IMR-90 (cell line): ENCODE data around the gene NTRK3. TPM values are rescaled to one million over a fixed set of nuclear protein-coding genes. Genes with fewer than 3 reads are reported as not detected.

Source experiments
- ATAC-seq: fragments of 200-7000 bp; cut with Tn5 transposase; 2 replicates; pipeline ENCODE4 v1.9.1; 2020; ENCODE audit warnings: low read depth, mild to moderate bottlenecking, moderate library complexity
- BruUV-seq: library from RNA; stranded (reverse); fragments of 400-500 nt; replicated peaks from 2 replicates; lab custom pipeline; 2021; lab: Mats Ljungman, UMichigan
- CTCF ChIA-PET: fragments of 300-600 bp; formaldehyde crosslinking; extraction: SDS; loops from one replicate; lab custom pipeline; 2021; ENCODE audit warnings: antibody characterized with exemption; lab: Yijun Ruan, JAX
- POLR2A ChIA-PET: fragments of 300-600 bp; sonication (Branson Sonifier 250); formaldehyde crosslinking; loops from one replicate; lab custom pipeline; 2022; ENCODE audit warnings: antibody characterized with exemption; ENCODE audit not compliant: unreplicated experiment; lab: Charles Lee
- DNase-seq: peaks from one replicate; pipeline ENCODE4 v3.0.0; 2013
- H2AFZ ChIP-seq: replicated peaks from 2 replicates; pipeline ENCODE3; 2013; ENCODE audit warnings: low read length, mild to moderate bottlenecking; ENCODE audit not compliant: poor library complexity
- H2AK5ac ChIP-seq: 2 replicates; pipeline ENCODE4 v1.6.1; 2013; ENCODE audit warnings: low read depth, low read length, inconsistent platforms
- H2AK9ac ChIP-seq: replicated peaks from 2 replicates; pipeline ENCODE3; 2013; ENCODE audit warnings: mild to moderate bottlenecking, low read depth, low read length, moderate library complexity; ENCODE audit not compliant: poor library complexity
- H2BK120ac ChIP-seq: 2 replicates; pipeline ENCODE4 v1.6.1; 2013; ENCODE audit warnings: low read depth, low read length, inconsistent platforms
- H2BK15ac ChIP-seq: 3 replicates; pipeline ENCODE4 v1.6.1; 2013; ENCODE audit warnings: low read depth, low read length, inconsistent platforms
- H2BK20ac ChIP-seq: 2 replicates; pipeline ENCODE4 v1.6.1; 2013; ENCODE audit warnings: low read depth, mild to moderate bottlenecking, inconsistent platforms, low read length, moderate library complexity
- H2BK5ac ChIP-seq: 2 replicates; pipeline ENCODE4 v1.6.1; 2013; ENCODE audit warnings: mild to moderate bottlenecking, low read depth, low read length, inconsistent platforms; ENCODE audit not compliant: poor library complexity, severe bottlenecking
- H3K14ac ChIP-seq: replicated peaks from 2 replicates; pipeline ENCODE4 v1.6.1; 2013; ENCODE audit warnings: low read depth, low read length, inconsistent platforms
- H3K18ac ChIP-seq: 2 replicates; pipeline ENCODE4 v1.6.1; 2013; ENCODE audit warnings: low read depth, low read length, control low read depth
- H3K23ac ChIP-seq: 2 replicates; pipeline ENCODE4 v1.6.1; 2013; ENCODE audit warnings: low read depth, low read length, inconsistent platforms
- H3K27ac ChIP-seq: 2 replicates; pipeline ENCODE4 v1.5.1; 2013; ENCODE audit warnings: mild to moderate bottlenecking, control low read depth, low read length; ENCODE audit not compliant: insufficient read depth
- H3K27me3 ChIP-seq: 2 replicates; pipeline ENCODE4 v1.6.1; 2013; ENCODE audit warnings: low read length; ENCODE audit not compliant: control insufficient read depth, insufficient read depth
- H3K36me3 ChIP-seq: 2 replicates; pipeline ENCODE4 v1.6.1; 2013; ENCODE audit warnings: low read length, mixed read lengths; ENCODE audit not compliant: control insufficient read depth, insufficient read depth
- H3K4ac ChIP-seq: 2 replicates; pipeline ENCODE4 v1.6.1; 2013; ENCODE audit warnings: low read depth, low read length, inconsistent platforms
- H3K4me1 ChIP-seq: 2 replicates; pipeline ENCODE4 v1.6.1; 2013; ENCODE audit warnings: low read length, mixed read lengths; ENCODE audit not compliant: control insufficient read depth, insufficient read depth
- H3K4me2 ChIP-seq: 2 replicates; pipeline ENCODE4 v1.6.1; 2013; ENCODE audit warnings: low read depth, mild to moderate bottlenecking, control low read depth, low read length, moderate library complexity
- H3K4me3 ChIP-seq: 2 replicates; pipeline ENCODE4 v1.5.1; 2013; ENCODE audit warnings: low read depth, mild to moderate bottlenecking, control low read depth, low read length, moderate library complexity; ENCODE audit not compliant: insufficient read depth
- H3K56ac ChIP-seq: 2 replicates; pipeline ENCODE4 v1.6.1; 2013; ENCODE audit warnings: low read length, inconsistent platforms; ENCODE audit not compliant: insufficient read depth; ENCODE audit errors: extremely low read depth
- H3K79me1 ChIP-seq, 2 experiments: 2 replicates each; pipeline ENCODE4 v1.6.1; 2013; ENCODE audit warnings: low read length in 2 of 2, inconsistent platforms in 1 of 2, low read depth in 1 of 2
- H3K9ac ChIP-seq: 2 replicates; pipeline ENCODE4 v1.6.1; 2013; ENCODE audit warnings: low read depth, low read length, control low read depth
- H3K9me1 ChIP-seq: 2 replicates; pipeline ENCODE4 v1.6.1; 2013; ENCODE audit warnings: low read length, inconsistent platforms; ENCODE audit not compliant: insufficient read depth
- H3K9me3 ChIP-seq: 2 replicates; pipeline ENCODE4 v1.6.1; 2013; ENCODE audit warnings: low read length; ENCODE audit not compliant: control insufficient read depth, insufficient read depth
- H4K20me1 ChIP-seq: 2 replicates; pipeline ENCODE4 v1.6.1; 2013; ENCODE audit warnings: low read length, inconsistent platforms; ENCODE audit not compliant: insufficient read depth
- H4K5ac ChIP-seq: 2 replicates; pipeline ENCODE4 v1.6.1; 2013; ENCODE audit warnings: mild to moderate bottlenecking, low read depth, low read length, control low read depth
- H4K8ac ChIP-seq, 2 experiments: 2 replicates each; pipeline ENCODE4 v1.6.1; 2013; ENCODE audit warnings: low read depth in 2 of 2, low read length in 2 of 2, control low read depth in 1 of 2, inconsistent platforms in 1 of 2
- H4K91ac ChIP-seq: 2 replicates; pipeline ENCODE4 v1.6.1; 2013; ENCODE audit warnings: low read depth, low read length, inconsistent platforms; ENCODE audit not compliant: insufficient read depth
- BHLHE40 ChIP-seq: fragments of 150-350 bp; IDR thresholded peaks from 2 replicates; pipeline ENCODE4 v1.6.1; 2016; ENCODE audit warnings: mild to moderate bottlenecking, low read depth, low read length
- CEBPB ChIP-seq: IDR thresholded peaks from 2 replicates; pipeline ENCODE4 v1.6.1; 2012; ENCODE audit warnings: low read depth, low read length, improper control_type of control experiment
- CHD1 ChIP-seq: IDR thresholded peaks from 2 replicates; pipeline ENCODE4 v1.6.1; 2012; ENCODE audit warnings: low read depth, low read length, improper control_type of control experiment
- CTCF ChIP-seq: conservative IDR thresholded peaks from 2 replicates; pipeline ENCODE4 v1.5.1; 2012; ENCODE audit warnings: mild to moderate bottlenecking, low read depth, low read length, improper control_type of control experiment
- ELK1 ChIP-seq: fragments of 150-350 bp; IDR thresholded peaks from 2 replicates; pipeline ENCODE4 v1.6.1; 2016; ENCODE audit warnings: low read depth, mild to moderate bottlenecking, low read length, moderate library complexity, borderline replicate concordance
- FOS ChIP-seq: fragments of 150-350 bp; IDR thresholded peaks from 2 replicates; pipeline ENCODE4 v1.6.1; 2016; ENCODE audit warnings: low read depth, low read length
- MAFK ChIP-seq: IDR thresholded peaks from 2 replicates; pipeline ENCODE4 v1.6.1; 2012; ENCODE audit warnings: low read depth, low read length, improper control_type of control experiment
- MAZ ChIP-seq: IDR thresholded peaks from 2 replicates; pipeline ENCODE4 v1.6.1; 2012; ENCODE audit warnings: low read depth, mild to moderate bottlenecking, low read length, improper control_type of control experiment, moderate library complexity, borderline replicate concordance
- MXI1 ChIP-seq: IDR thresholded peaks from 2 replicates; pipeline ENCODE4 v1.6.1; 2012; ENCODE audit warnings: low read depth, mild to moderate bottlenecking, low read length, moderate library complexity, borderline replicate concordance
- NFE2L2 ChIP-seq: fragments of 150-350 bp; IDR thresholded peaks from 2 replicates; pipeline ENCODE4 v1.6.1; 2016; ENCODE audit warnings: low read depth, mild to moderate bottlenecking, low read length
- POLR2A ChIP-seq: IDR thresholded peaks from 2 replicates; pipeline ENCODE4 v1.6.1; 2012; ENCODE audit warnings: mild to moderate bottlenecking, low read depth, low read length
- RAD21 ChIP-seq: IDR thresholded peaks from 2 replicates; pipeline ENCODE4 v1.6.1; 2012; ENCODE audit warnings: low read length, improper control_type of control experiment
- RCOR1 ChIP-seq: IDR thresholded peaks from 2 replicates; pipeline ENCODE4 v1.6.1; 2012; ENCODE audit warnings: mild to moderate bottlenecking, low read length, improper control_type of control experiment; ENCODE audit not compliant: insufficient replicate concordance
- RFX5 ChIP-seq: IDR thresholded peaks from 2 replicates; pipeline ENCODE4 v1.8.0; 2012; ENCODE audit warnings: low read depth, mild to moderate bottlenecking, low read length, moderate library complexity
- SMC3 ChIP-seq: fragments of 150-350 bp; IDR thresholded peaks from 2 replicates; pipeline ENCODE4 v1.6.1; 2016; ENCODE audit warnings: low read depth, mild to moderate bottlenecking, antibody characterized with exemption, low read length, moderate library complexity
- USF2 ChIP-seq: fragments of 150-350 bp; IDR thresholded peaks from 2 replicates; pipeline ENCODE4 v1.6.1; 2017; ENCODE audit warnings: mild to moderate bottlenecking, antibody characterized with exemption, low read length, low read depth
- WGBS, 2 experiments: methylation state at CpG; one replicate each; pipeline versions ENCODE4 v1.1.5 to v1.1.7; 2013; ENCODE audit warnings: missing lambda C conversion rate in 2 of 2; ENCODE audit not compliant: insufficient read length in 1 of 2; ENCODE audit errors: extremely low coverage in 2 of 2; 5-methylcytosine and 5-hydroxymethylcytosine counted together
- dilution Hi-C: fragments of 300-500 bp; cut with HindIII; formaldehyde crosslinking; loops from one replicate; pipeline ENCODE4 v1.14.3; 2018; ENCODE audit warnings: low sequenced_read_pairs; ENCODE audit not compliant: unreplicated experiment
- in situ Hi-C: fragments of 300-500 bp; cut with MboI; formaldehyde crosslinking; loops from 3 replicates; pipeline ENCODE4 v1.14.3; 2019; ENCODE audit warnings: low sequenced_read_pairs, inconsistent platforms, mixed read lengths
- intact Hi-C: fragments of 100-400 bp; cut with micrococcal nuclease; formaldehyde crosslinking; loops from 2 replicates; pipeline ENCODE4 v1.10.0; 2022
- polyA plus RNA-seq, 3 experiments: library from polyadenylated mRNA; depleted of rRNA; stranded (reverse); fragments of >200 nt; gene quantifications; 2 replicates each; pipeline ENCODE4 v1.2.3, GENCODE V29; 2012; ENCODE audit warnings: low replicate concordance in 1 of 3
- total RNA-seq: library from RNA; depleted of rRNA; stranded (reverse); fragments of >200 nt; gene quantifications from 2 replicates; pipeline ENCODE4 v1.2.3, GENCODE V29; 2012

NTRK3 gene
- total and polyA plus RNA-seq, 2 of the 4 experiments (the other 2 are of a cell fraction), result under 0.01 to 0.15 TPM

GRCh38 chr15:88181613-88182012 is 74.9 kb downstream of the NTRK3 start:
- DNase-seq, result no peak

More at GRCh38 chr15:88181613-88182012, 74.9 kb downstream of the NTRK3 start:
- no peak overlapping the region for H2BK20ac ChIP-seq
- no peaks in the 10 kb centered on the region for H3K9me1 ChIP-seq
- in situ Hi-C loops, result no loop called here
- BruUV-seq, result no TSS peak
- H3K9me3 ChIP-seq, result peaks cover 34% of the 10 kb centered on the region
- no peaks in the 10 kb centered on the region for H4K20me1 ChIP-seq
- H3K36me3 ChIP-seq, result no peaks in the 10 kb centered on the region
- 40% methylated on average over 1 of the region's 6 CpGs; no CpG with 5 or more reads in 1 of the 2 experiments for WGBS, 2 experiments
- no peaks in the 10 kb centered on the region for H3K79me1 ChIP-seq
- H3K27ac ChIP-seq, result no peak overlapping the region
- no peak overlapping the region for H2AK5ac ChIP-seq
- ChIA-PET POLR2A (no interaction called here), CTCF (no interaction called here)
- no peak overlapping the region for H2BK120ac ChIP-seq
- no peak overlapping the region for H3K23ac ChIP-seq
- dilution Hi-C loops, result no loop called here
- no peak overlapping the region for H2BK5ac ChIP-seq
- TF ChIP-seq POLR2A, result no peak
- no peak for TF ChIP-seq ELK1
- TF ChIP-seq CHD1, result no peak
- TF ChIP-seq CEBPB, result no peak
- TF ChIP-seq RAD21, result no peak
- TF ChIP-seq MAZ, result no peak
- TF ChIP-seq NFE2L2, result no peak
- no peak for TF ChIP-seq MXI1
- TF ChIP-seq RFX5, result no peak
- no peak for TF ChIP-seq BHLHE40
- no peak for TF ChIP-seq RCOR1
- TF ChIP-seq MAFK, result no peak
- no peak for TF ChIP-seq CTCF
- TF ChIP-seq USF2, result no peak
- TF ChIP-seq SMC3, result no peak
- no peak for TF ChIP-seq FOS
- no peak overlapping the region for H4K5ac ChIP-seq
- no peak overlapping the region for H2BK15ac ChIP-seq
- ATAC-seq, result no peak
- H3K56ac ChIP-seq, result no peak overlapping the region
- H4K91ac ChIP-seq, result no peak overlapping the region
- no peak overlapping the region for H3K18ac ChIP-seq
- no peak overlapping the region for H3K4ac ChIP-seq
- no peak overlapping the region for H2AK9ac ChIP-seq
- H3K4me3 ChIP-seq, result no peak overlapping the region
- H4K8ac ChIP-seq, result no peak overlapping the region
- no peak overlapping the region for H3K4me2 ChIP-seq
- no peak overlapping the region for H3K14ac ChIP-seq
- H3K9ac ChIP-seq, result no peak overlapping the region
- H3K4me1 ChIP-seq, result no peaks in the 10 kb centered on the region
- no peaks in the 10 kb centered on the region for H3K27me3 ChIP-seq
- intact Hi-C loops, result no loop called here
- H2AFZ ChIP-seq, result no peak overlapping the region
